HuH-7 (cell line): Measurements from ENCODE around the gene TMEM258.

Experiments used
- DNase-seq: peaks from one replicate; pipeline ENCODE4 v3.0.0; 2011; ENCODE audit warnings: low spot score

TMEM258 gene

GRCh38 chr11:61739966-61740365 is 52.4 kb downstream of the TMEM258 start:
- DNase-seq, result no peak

GRCh38 chr11:61739413-61739812 is 53.0 kb downstream of the TMEM258 start:
- no peak for DNase-seq
